Activated T-cell treated with anti-CD3 and anti-CD28 coated beads for 24 hours (primary cell): ENCODE measurements around the gene CX3CR1.
"Not testable (repeated sequence)": the region's sequence is repeated elsewhere in the genome, so short reads cannot be mapped to it uniquely, and the experiment has no call there.

Experiments
- DNase-seq: peaks from one replicate; pipeline ENCODE4 v3.0.0-alpha.2; 2020; ENCODE audit warnings: low read depth

Gene CX3CR1, protein sequence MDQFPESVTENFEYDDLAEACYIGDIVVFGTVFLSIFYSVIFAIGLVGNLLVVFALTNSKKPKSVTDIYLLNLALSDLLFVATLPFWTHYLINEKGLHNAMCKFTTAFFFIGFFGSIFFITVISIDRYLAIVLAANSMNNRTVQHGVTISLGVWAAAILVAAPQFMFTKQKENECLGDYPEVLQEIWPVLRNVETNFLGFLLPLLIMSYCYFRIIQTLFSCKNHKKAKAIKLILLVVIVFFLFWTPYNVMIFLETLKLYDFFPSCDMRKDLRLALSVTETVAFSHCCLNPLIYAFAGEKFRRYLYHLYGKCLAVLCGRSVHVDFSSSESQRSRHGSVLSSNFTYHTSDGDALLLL

GRCh38 chr3:39279745-39280517 lies at the start of gene CX3CR1:
TSS of gene CX3CR1 (minus strand) at chr3:39280036. CDS start at chr3:39266509, 13,527 bp downstream.
- no peak for DNase-seq

GRCh38 chr3:39329493-39329892 lies 49.7 kb upstream of the CX3CR1 start, which contains the start of gene CCR8:
TSS of gene CCR8 (plus strand) at chr3:39329709. CDS start at chr3:39332332, 2,623 bp downstream.
- no peak for DNase-seq

DNA sequence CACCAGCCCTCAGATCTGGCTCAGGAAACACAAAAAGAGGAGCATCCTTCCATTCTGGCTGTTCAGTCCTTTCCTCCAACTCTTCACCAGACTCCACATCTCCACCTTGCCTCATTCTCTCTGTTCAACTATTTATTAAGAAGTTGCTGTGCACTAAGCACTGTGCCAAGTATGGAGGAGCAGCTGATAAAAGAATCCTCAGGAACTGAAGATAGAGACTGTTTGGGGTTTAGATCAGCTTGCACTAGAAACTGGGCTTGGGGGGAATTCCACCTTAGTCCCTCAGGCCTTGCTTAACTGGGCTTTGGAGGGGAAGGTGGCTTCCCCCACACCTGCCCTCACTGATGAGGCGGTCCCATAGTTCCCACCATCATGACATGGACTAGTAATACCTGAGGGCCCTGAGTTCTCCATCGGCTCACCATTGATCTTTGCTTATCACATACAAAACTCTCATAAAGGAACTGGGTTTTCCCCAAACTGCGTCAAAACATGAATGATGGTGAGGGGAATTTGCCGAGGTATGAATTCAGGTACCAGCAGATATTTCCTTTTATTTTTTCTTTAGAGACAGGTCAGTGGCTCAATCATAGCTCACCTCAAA lies 48.0 kb upstream of the CX3CR1 start:
- DNase-seq = no peak

GRCh38 chr3:39327053-39327745 lies 47.4 kb upstream of the CX3CR1 start:
- no peak for DNase-seq

GRCh38 chr3:39325236-39325635 lies 45.4 kb upstream of the CX3CR1 start:
- no peak for DNase-seq

GRCh38 chr3:39323494-39323893 lies 43.7 kb upstream of the CX3CR1 start:
- no peak for DNase-seq

GRCh38 chr3:39322936-39323335 lies 43.1 kb upstream of the CX3CR1 start:
- no peak for DNase-seq

- not testable (repeated sequence) for DNase-seq
Measured at GRCh38 chr3:39322209-39322715, 42.4 kb upstream of the CX3CR1 start.

- DNase-seq = not testable (repeated sequence)
Measured at GRCh38 chr3:39321574-39321983, 41.7 kb upstream of the CX3CR1 start.

- no peak for DNase-seq
Measured at GRCh38 chr3:39319249-39319648, 39.4 kb upstream of the CX3CR1 start.

DNA sequence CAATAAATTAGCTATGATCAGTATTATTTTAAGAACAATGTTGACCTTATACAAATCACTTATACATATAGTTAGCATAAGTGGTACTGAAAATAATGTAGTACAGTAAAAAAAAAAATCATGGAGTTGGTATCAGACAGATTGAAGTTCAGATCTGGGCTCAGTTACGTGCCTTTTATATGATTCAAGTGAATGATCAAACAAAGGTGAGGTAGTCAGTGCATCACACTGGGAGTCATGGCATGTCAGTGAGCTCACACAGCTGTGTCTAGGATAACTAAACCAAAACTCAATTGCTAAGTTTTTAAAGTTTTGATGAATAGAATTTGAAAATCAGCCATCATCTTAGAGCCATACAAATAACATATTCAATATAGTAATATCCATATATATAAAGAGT lies 38.5 kb upstream of the CX3CR1 start:
- no peak for DNase-seq

- DNase-seq = no peak
Measured at GRCh38 chr3:39317571-39318169, 37.8 kb upstream of the CX3CR1 start.

DNA sequence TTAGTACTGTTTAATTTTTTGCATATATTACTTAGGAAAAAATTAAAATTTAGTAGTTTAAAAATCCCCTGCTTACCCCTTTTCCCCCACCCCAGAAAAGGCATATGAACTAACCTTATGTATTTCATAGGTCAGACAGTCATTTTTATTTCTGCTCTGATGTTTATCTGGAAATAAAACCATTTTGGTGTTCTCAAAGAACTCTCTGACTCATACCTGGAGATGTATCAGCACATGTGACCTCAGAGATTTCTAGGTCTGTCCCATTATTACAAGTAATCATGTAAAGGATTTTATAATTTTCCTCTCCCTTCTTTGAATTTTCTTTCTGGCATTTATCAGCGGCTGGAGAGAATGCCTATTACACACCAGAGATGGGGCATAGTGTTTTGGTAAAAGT lies 35.6 kb upstream of the CX3CR1 start:
- DNase-seq = no peak

- DNase-seq = no peak
Measured at GRCh38 chr3:39313289-39313688, 33.5 kb upstream of the CX3CR1 start.

- DNase-seq = no peak
Measured at GRCh38 chr3:39302178-39302577, 22.3 kb upstream of the CX3CR1 start.

DNA sequence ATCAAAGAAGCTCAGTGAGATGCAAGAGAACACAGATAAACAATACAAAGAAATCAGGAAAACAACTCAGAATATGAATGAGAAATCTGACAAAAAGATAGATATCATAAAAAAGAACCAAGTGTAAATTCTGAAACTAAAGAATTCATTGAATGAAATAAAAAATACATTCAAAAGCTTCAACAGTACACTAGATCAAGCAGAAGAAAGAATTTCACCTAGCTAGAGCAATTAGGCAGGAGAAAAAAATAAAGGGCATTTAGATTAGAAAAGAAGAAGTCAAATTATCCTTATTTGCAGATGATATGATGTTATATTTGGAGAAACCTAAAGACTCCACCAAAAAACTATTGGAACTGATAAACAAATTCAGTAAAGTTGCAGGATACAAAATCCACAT lies 19.4 kb upstream of the CX3CR1 start:
- DNase-seq = no peak

GRCh38 chr3:39296197-39297077 lies 16.6 kb upstream of the CX3CR1 start:
- DNase-seq = no peak

DNA sequence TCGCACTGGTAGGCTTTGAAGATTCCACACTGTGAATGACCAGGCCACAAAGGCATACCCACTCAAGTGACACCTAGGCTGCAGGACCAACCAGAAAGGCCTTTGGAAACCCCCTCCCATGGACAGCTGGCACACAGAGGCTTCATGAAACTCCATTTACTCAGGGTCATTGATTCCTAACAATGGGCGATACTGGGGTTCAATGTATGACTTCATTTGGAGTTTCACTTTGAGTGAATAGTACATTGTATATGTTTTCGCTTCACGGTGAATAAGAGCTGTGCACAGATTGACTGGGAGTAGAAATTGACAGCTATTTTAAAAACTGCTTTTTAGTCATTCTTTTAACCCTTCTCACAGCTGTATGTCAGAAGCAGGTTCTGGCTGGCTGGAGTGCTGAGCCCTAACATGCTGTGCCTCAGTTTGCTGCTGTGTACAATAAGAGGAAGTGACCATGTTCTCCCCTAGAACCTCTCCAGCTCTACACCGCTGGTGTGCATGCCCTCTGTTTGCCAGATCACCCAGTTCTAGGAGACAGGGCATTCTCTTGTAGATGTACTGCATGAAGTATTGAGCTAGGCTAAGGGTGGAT lies 15.4 kb upstream of the CX3CR1 start:
- DNase-seq = no peak

- no peak for DNase-seq
Measured at GRCh38 chr3:39294446-39295183, 14.8 kb upstream of the CX3CR1 start.
